Keratinocyte (primary cell): ENCODE data around the gene AGR3. TPM values are rescaled to one million over a fixed set of nuclear protein-coding genes. Genes with fewer than 3 reads are reported as not detected.

Experiments used
- DNase-seq: peaks from one replicate; pipeline ENCODE4 v3.0.0-alpha.2; 2011; ENCODE audit warnings: low read depth, missing footprints, low spot score
- FAIRE-seq: peaks from 2 replicates; lab custom pipeline; 2011; peaks lifted over from hg19 to GRCh38; lab: Jason Lieb, UNC
- H2AFZ ChIP-seq: 2 replicates; pipeline ENCODE4 v1.6.0; 2012; ENCODE audit warnings: low read length, control low read depth, inconsistent platforms; ENCODE audit not compliant: control insufficient read depth
- H3K27ac ChIP-seq: 2 replicates; pipeline ENCODE4 v1.5.1; 2011; ENCODE audit warnings: low read length; ENCODE audit not compliant: control insufficient read depth, insufficient read depth
- H3K27me3 ChIP-seq: 3 replicates; pipeline ENCODE4 v1.6.0; 2011; ENCODE audit warnings: low read length; ENCODE audit not compliant: control insufficient read depth, insufficient read depth; ENCODE audit errors: extremely low read depth
- H3K36me3 ChIP-seq, 2 experiments: 2 replicates in 1 of 2; 3 replicates in 1 of 2; pipeline ENCODE4 v1.5.1; 2011; ENCODE audit warnings: low read length in 2 of 2, mild to moderate bottlenecking in 1 of 2; ENCODE audit not compliant: control insufficient read depth in 2 of 2, insufficient read depth in 2 of 2; ENCODE audit errors: extremely low read depth in 1 of 2
- H3K4me1 ChIP-seq: 3 replicates; pipeline ENCODE4 v1.5.1; 2011; ENCODE audit warnings: low read length; ENCODE audit not compliant: control insufficient read depth, insufficient read depth; ENCODE audit errors: extremely low read depth
- H3K4me2 ChIP-seq: 3 replicates; pipeline ENCODE4 v1.6.0; 2011; ENCODE audit warnings: low read depth, low read length; ENCODE audit not compliant: control insufficient read depth, insufficient read depth; ENCODE audit errors: extremely low read depth
- H3K4me3 ChIP-seq, 3 experiments: fragments of 200-600 bp in 1 of 3; sonication (generic) in 1 of 3; 2 replicates in 2 of 3; 3 replicates in 1 of 3; pipeline ENCODE4 v1.5.1; 2011 to 2016; ENCODE audit warnings: low read length in 3 of 3, mild to moderate bottlenecking in 3 of 3, control low read depth in 2 of 3, inconsistent platforms in 1 of 3, low read depth in 1 of 3, mixed read lengths in 1 of 3, mixed run types in 1 of 3, moderate library complexity in 1 of 3; ENCODE audit not compliant: control insufficient read depth in 2 of 3, insufficient read depth in 2 of 3; ENCODE audit errors: extremely low read depth in 1 of 3
- H3K79me2 ChIP-seq: 2 replicates; pipeline ENCODE4 v1.6.0; 2012; ENCODE audit warnings: low read length; ENCODE audit not compliant: control insufficient read depth, insufficient read depth
- H3K9ac ChIP-seq: 3 replicates; pipeline ENCODE4 v1.6.0; 2011; ENCODE audit warnings: low read length; ENCODE audit not compliant: control insufficient read depth, insufficient read depth; ENCODE audit errors: extremely low read depth
- H3K9me1 ChIP-seq: 3 replicates; pipeline ENCODE4 v1.6.0; 2011; ENCODE audit warnings: low read length; ENCODE audit not compliant: control insufficient read depth, insufficient read depth; ENCODE audit errors: extremely low read depth
- H3K9me3 ChIP-seq: 2 replicates; pipeline ENCODE4 v1.5.1; 2012; ENCODE audit warnings: low read depth, low read length; ENCODE audit not compliant: control insufficient read depth
- H4K20me1 ChIP-seq: 3 replicates; pipeline ENCODE4 v1.6.0; 2011; ENCODE audit warnings: low read length; ENCODE audit not compliant: control insufficient read depth, insufficient read depth; ENCODE audit errors: extremely low read depth
- EZH2 ChIP-seq: IDR thresholded peaks from one replicate; pipeline ENCODE4 v1.6.1; 2012; ENCODE audit warnings: inconsistent platforms, mild to moderate bottlenecking, low read length, moderate library complexity
- dilution Hi-C: fragments of 300-500 bp; cut with MboI; formaldehyde crosslinking; loops from one replicate; pipeline ENCODE4 v1.7.0; 2020; ENCODE audit warnings: low sequenced_read_pairs; ENCODE audit not compliant: extremely low pct_ligation_motif_present
- polyA plus RNA-seq, 5 experiments: library from polyadenylated mRNA; depleted of rRNA in 3 of 5; stranded (reverse) in 3 of 5; stranded (forward) in 1 of 5; unstranded in 1 of 5; fragments of >200 nt; gene quantifications; 1 replicate in 1 of 5; 2 replicates in 3 of 5; 3 replicates in 1 of 5; pipeline versions ENCODE4 v1.2.1 to v1.2.3, GENCODE V29; 2011 to 2012; ENCODE audit warnings: missing spikeins in 2 of 5, low read depth in 1 of 5, low replicate concordance in 1 of 5
- TF ChIP-seq, protein P1 (sequence below), 3 experiments: IDR thresholded peaks in 1 of 3; conservative IDR thresholded peaks in 1 of 3; optimal IDR thresholded peaks in 1 of 3; 2 replicates in 2 of 3; 3 replicates in 1 of 3; pipeline versions ENCODE3 to v1.5.1; 2011; ENCODE audit warnings: low read length in 3 of 3, mild to moderate bottlenecking in 3 of 3, moderate library complexity in 2 of 3, control low read depth in 1 of 3, inconsistent platforms in 1 of 3; ENCODE audit not compliant: insufficient read depth in 2 of 3; ENCODE audit errors: extremely low read depth in 1 of 3

The AGR3 gene
- polyA plus RNA-seq, 1 donor (not counting 4 experiments of a cell fraction or from before 2014, with no cell fraction given): not detected

DNA sequence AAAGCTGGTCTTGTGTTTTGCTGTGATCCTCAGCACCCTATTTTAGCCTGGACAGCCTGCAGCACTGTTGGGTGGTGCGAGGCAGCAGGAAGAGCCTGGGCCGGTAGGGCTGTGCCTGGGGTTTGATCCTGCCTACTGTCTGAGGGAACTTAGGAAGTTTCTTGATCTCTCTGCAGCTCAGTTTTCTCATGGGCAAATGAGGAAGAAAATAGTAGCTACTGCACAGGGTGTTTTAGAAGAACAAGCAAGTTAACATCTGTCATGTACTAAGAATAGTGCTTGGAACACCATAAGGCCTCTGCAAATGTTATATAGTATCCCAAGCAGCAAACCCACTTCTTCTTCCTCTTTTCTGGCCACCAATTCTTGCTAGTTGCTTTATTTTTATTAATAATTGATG lies 65.0 kb downstream of the AGR3 start:
- dilution Hi-C loops: no loop called here

DNA sequence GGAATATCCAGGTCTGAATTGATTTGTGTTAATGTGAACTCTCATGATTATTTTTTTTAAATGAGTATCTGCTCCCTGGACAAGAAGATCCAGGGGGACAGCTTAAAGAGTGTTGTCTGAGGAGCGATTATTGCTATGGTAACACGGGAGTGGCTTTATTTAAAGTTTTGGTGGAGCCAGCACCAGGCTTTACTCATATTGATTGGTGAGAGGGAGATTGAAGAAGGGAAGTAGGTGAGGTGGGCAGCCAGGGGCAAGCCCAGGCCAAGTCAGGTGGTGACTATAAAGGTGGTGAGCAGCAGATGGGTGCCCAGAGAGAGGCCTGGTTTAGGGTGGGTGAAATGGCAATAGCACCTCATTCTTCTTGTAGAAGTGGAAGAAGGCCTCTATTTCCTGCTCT lies 66.8 kb downstream of the AGR3 start:
- DNase-seq (no peak), FAIRE-seq (no peak)
- Histone ChIP-seq H3K9me3 (no peaks in the 10 kb centered on the region), H3K4me3 (no peak overlapping the region), H2AFZ (no peak overlapping the region), H3K27me3 (no peaks in the 10 kb centered on the region), H3K36me3 (no peaks in the 10 kb centered on the region), H3K79me2 (no peaks in the 10 kb centered on the region), H3K27ac (no peak overlapping the region), H3K4me1 (no peaks in the 10 kb centered on the region), H4K20me1 (no peaks in the 10 kb centered on the region), H3K4me2 (no peak overlapping the region), H3K9ac (no peak overlapping the region), H3K9me1 (no peaks in the 10 kb centered on the region)
- dilution Hi-C loops: no loop called here
- TF ChIP-seq, protein P1, sequence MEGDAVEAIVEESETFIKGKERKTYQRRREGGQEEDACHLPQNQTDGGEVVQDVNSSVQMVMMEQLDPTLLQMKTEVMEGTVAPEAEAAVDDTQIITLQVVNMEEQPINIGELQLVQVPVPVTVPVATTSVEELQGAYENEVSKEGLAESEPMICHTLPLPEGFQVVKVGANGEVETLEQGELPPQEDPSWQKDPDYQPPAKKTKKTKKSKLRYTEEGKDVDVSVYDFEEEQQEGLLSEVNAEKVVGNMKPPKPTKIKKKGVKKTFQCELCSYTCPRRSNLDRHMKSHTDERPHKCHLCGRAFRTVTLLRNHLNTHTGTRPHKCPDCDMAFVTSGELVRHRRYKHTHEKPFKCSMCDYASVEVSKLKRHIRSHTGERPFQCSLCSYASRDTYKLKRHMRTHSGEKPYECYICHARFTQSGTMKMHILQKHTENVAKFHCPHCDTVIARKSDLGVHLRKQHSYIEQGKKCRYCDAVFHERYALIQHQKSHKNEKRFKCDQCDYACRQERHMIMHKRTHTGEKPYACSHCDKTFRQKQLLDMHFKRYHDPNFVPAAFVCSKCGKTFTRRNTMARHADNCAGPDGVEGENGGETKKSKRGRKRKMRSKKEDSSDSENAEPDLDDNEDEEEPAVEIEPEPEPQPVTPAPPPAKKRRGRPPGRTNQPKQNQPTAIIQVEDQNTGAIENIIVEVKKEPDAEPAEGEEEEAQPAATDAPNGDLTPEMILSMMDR (optimal IDR thresholded peaks at IDR 0.05 in 1 of 3, IDR thresholded peaks at IDR 0.05 in 1 of 3, conservative IDR thresholded peaks at IDR 0.05 in 1 of 3; ENCODE audit: extremely low read depth in 1 of 3, insufficient read depth in 2 of 3, low read length in 3 of 3): no peak
- TF ChIP-seq EZH2: no peak

More for the DNA sequence above, 65.0 kb downstream of the AGR3 start:
- no peak overlapping the region for H2AFZ ChIP-seq
- no peaks in the 10 kb centered on the region for H3K79me2 ChIP-seq
- no peaks in the 10 kb centered on the region for H3K36me3 ChIP-seq
- H3K4me1 ChIP-seq: no peaks in the 10 kb centered on the region
- TF ChIP-seq EZH2: no peak
- TF ChIP-seq, protein P1 (optimal IDR thresholded peaks at IDR 0.05 in 1 of 3, IDR thresholded peaks at IDR 0.05 in 1 of 3, conservative IDR thresholded peaks at IDR 0.05 in 1 of 3; ENCODE audit: extremely low read depth in 1 of 3, insufficient read depth in 2 of 3, low read length in 3 of 3): no peak
- FAIRE-seq: no peak
- no peak overlapping the region for H3K4me3 ChIP-seq
- no peaks in the 10 kb centered on the region for H3K9me1 ChIP-seq
- no peak overlapping the region for H3K4me2 ChIP-seq
- H4K20me1 ChIP-seq: no peaks in the 10 kb centered on the region
- DNase-seq: no peak
- no peaks in the 10 kb centered on the region for H3K9me3 ChIP-seq
- no peak overlapping the region for H3K9ac ChIP-seq
- H3K27ac ChIP-seq: no peak overlapping the region
- H3K27me3 ChIP-seq: no peaks in the 10 kb centered on the region
